Memory B cell (primary cell): ENCODE data around the gene LATS2.

Experiments
- ATAC-seq: fragments of 150-1000 bp; cut with Tn5 transposase; 2 replicates; pipeline ENCODE4 v1.10.0; 2021; ENCODE audit warnings: low read depth, mild to moderate bottlenecking, moderate library complexity
- DNase-seq, 2 donors: peaks; one replicate each; pipeline ENCODE4 v3.0.0; 2022; ENCODE audit warnings: low spot score in 2 of 2
- H3K27ac Mint-ChIP-seq: one replicate; pipeline ENCODE4 v1.8.0; 2022; ENCODE audit warnings: mild to moderate bottlenecking, moderate library complexity, mixed read lengths
- H3K27me3 Mint-ChIP-seq: one replicate; pipeline ENCODE4 v1.8.0; 2022; ENCODE audit warnings: mixed read lengths
- H3K36me3 Mint-ChIP-seq: one replicate; pipeline ENCODE4 v1.8.0; 2022; ENCODE audit warnings: mild to moderate bottlenecking, mixed read lengths
- H3K4me1 Mint-ChIP-seq: one replicate; pipeline ENCODE4 v1.8.0; 2022; ENCODE audit warnings: mixed read lengths
- H3K4me3 Mint-ChIP-seq: one replicate; pipeline ENCODE4 v1.8.0; 2022; ENCODE audit warnings: mild to moderate bottlenecking, moderate library complexity, mixed read lengths
- H3K9me3 Mint-ChIP-seq: one replicate; pipeline ENCODE4 v1.8.0; 2022; ENCODE audit warnings: mixed read lengths

Gene LATS2

DNA sequence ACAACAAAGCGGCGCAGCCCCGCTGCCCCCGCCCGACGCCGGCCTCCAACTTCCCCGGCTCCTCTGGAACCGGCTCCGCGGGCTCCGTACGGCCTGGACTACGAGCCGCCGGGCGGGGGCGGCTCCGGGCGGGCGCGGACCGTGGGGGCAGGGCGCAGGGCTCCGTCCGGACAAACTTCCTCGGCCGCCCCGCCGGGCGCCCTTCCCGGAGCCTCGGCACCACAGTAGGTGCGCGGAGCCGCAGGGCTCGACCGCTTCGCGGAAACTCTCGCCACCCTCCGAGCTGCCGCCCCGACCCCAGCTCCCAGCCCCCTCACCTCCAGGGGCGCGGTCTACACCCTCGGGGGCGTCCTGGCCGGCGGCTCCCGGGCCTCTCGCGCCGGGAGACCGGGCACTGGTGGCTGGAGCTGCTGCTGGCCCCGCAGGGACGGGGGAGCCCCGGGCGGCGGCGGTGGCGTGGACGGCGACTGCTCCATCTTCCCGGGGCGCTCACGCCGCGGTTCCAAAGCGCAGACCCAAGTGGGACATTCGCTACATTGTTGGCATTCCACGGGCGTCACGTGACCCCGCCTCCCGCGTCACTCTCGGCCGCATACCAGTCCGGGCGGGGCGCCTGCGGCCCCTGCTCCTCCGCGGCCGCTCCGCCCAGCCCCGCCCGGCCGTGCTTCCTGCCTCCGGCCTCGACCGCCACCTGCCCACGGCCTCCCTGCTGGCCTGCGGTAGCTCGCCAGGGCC lies at the start of gene LATS2:
Gene LATS2, minus strand, starts transcription at position 558 of the 735 bp plus-strand sequence. CDS start 15,560 bp downstream, outside the sequence.
- Mint-ChIP-seq H3K4me3 (peak within 1 kb of the TSS; percentile 86), H3K9me3 (no peaks in the 10 kb centered on the region), H3K27ac (no peak within 1 kb of the TSS), H3K4me1 (peaks cover 4% of the 10 kb centered on the region), H3K36me3 (no peaks in the 10 kb centered on the region), H3K27me3 (peaks cover 10% of the 10 kb centered on the region)
- peak; percentile 86 for ATAC-seq
- peak; percentile 29 to 51 for DNase-seq

DNA sequence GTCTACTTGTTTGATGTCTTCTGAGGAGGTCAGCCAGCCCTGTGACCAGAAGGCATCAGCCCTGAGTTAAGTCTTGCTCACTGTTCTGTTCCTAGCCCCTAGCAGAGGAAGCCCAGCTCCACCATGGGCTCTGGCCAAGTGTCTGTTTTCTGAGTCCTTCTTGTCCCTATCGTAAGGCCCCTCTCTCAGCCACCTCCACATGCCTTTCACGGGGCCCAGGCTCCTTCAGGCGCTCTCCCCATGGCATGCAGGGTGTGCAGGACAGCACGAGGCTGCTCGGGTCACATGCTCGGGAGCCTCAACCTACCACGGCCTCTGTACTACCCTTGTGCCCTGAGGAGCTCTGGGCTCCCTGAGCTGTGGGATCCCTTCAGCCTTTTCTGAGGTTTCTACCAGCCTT lies 47.8 kb upstream of the LATS2 start:
- peaks cover 2% of the 10 kb centered on the region for H3K4me1 Mint-ChIP-seq
- peaks cover 1% of the 10 kb centered on the region for H3K27me3 Mint-ChIP-seq
- ATAC-seq (no peak), DNase-seq (no peak)
- H3K4me3 Mint-ChIP-seq, result no peak overlapping the region
- H3K36me3 Mint-ChIP-seq, result no peaks in the 10 kb centered on the region
- no peak overlapping the region for H3K27ac Mint-ChIP-seq
- no peaks in the 10 kb centered on the region for H3K9me3 Mint-ChIP-seq

DNA sequence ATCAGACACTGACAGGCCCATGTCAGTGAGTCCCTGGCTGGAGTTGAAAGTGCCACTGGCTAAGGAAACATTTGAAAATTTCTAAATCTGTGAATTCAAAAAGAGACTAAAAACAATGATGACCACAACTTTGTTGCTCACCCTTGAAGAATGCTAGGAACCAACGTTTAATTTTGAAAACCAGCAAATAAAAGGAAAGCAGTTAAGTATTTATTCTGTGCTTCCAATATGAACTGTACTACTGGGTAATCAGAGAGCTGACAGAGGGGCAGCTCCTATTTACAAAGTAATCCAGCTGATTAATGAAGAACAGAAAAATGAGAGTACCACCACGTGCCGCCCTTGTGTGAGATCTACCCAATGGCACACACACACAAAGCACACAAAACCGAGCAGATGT lies 44.7 kb upstream of the LATS2 start:
- ATAC-seq (no peak), DNase-seq (no peak)
- Mint-ChIP-seq H3K36me3 (no peaks in the 10 kb centered on the region), H3K27me3 (peaks cover 8% of the 10 kb centered on the region), H3K4me1 (peaks cover 2% of the 10 kb centered on the region), H3K9me3 (no peaks in the 10 kb centered on the region), H3K4me3 (no peak overlapping the region), H3K27ac (peak overlapping the region; percentile 46)

- Mint-ChIP-seq H3K4me3 (no peak overlapping the region), H3K36me3 (no peaks in the 10 kb centered on the region), H3K4me1 (no peaks in the 10 kb centered on the region), H3K27ac (no peak overlapping the region), H3K27me3 (peaks cover 6% of the 10 kb centered on the region), H3K9me3 (no peaks in the 10 kb centered on the region)
- DNase-seq, result no peak
- no peak for ATAC-seq
Observed at GRCh38 chr13:21104199-21105019, 43.0 kb upstream of the LATS2 start.

DNA sequence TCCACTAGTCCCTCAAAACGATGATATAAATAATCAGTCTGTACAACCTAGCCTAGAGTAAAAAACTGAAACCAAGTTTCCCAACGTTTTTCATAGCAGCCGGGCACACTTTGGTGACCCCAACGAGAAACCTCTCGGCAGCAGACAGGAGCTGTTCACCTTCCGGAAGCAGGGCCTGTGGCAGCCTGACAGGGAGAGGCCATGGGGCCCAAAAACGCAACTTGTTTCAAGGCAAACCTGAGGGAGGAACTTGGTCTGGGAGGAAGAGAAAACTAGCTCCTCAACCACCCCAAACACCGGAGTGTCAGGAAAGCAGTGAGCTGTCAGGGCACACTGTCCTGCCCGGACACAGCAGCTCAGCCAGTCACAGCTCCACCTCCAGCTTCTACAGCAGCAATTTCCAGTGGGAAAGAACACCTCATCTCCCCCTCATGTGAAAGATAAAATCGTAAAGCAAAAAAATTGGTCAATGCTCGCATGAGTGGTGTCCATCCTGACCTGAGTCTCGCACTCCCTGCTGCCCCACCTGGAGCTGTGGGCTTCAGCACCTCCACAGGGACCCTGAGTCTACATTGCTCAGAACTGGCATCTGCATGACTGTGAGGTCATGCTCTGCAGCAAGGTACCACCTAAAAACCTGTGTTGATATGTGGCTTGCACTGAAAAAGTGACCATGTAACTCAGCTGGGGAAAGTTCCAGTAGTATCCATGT lies 40.6 kb upstream of the LATS2 start:
- peaks cover 6% of the 10 kb centered on the region for H3K27me3 Mint-ChIP-seq
- H3K4me3 Mint-ChIP-seq, result no peak overlapping the region
- no peaks in the 10 kb centered on the region for H3K9me3 Mint-ChIP-seq
- ATAC-seq, result no peak
- no peak for DNase-seq
- H3K36me3 Mint-ChIP-seq, result no peaks in the 10 kb centered on the region
- H3K27ac Mint-ChIP-seq, result no peak overlapping the region
- no peaks in the 10 kb centered on the region for H3K4me1 Mint-ChIP-seq

GRCh38 chr13:21100994-21101757 lies 39.8 kb upstream of the LATS2 start:
- DNase-seq, result no peak
- H3K9me3 Mint-ChIP-seq, result no peaks in the 10 kb centered on the region

GRCh38 chr13:21100211-21100610 lies 38.8 kb upstream of the LATS2 start:
- Mint-ChIP-seq H3K4me3 (no peak overlapping the region), H3K27ac (no peak overlapping the region), H3K4me1 (no peaks in the 10 kb centered on the region), H3K27me3 (peaks cover 6% of the 10 kb centered on the region), H3K36me3 (no peaks in the 10 kb centered on the region), H3K9me3 (no peaks in the 10 kb centered on the region)
- no peak for ATAC-seq
- no peak for DNase-seq

More at GRCh38 chr13:21100994-21101757, 39.8 kb upstream of the LATS2 start:
- H3K27me3 Mint-ChIP-seq, result peaks cover 6% of the 10 kb centered on the region
- no peaks in the 10 kb centered on the region for H3K4me1 Mint-ChIP-seq
- no peaks in the 10 kb centered on the region for H3K36me3 Mint-ChIP-seq
- no peak for ATAC-seq
- no peak overlapping the region for H3K27ac Mint-ChIP-seq
- H3K4me3 Mint-ChIP-seq, result no peak overlapping the region

- Mint-ChIP-seq H3K4me3 (no peak overlapping the region), H3K27ac (no peak overlapping the region), H3K9me3 (no peaks in the 10 kb centered on the region), H3K4me1 (no peaks in the 10 kb centered on the region), H3K27me3 (no peaks in the 10 kb centered on the region), H3K36me3 (no peaks in the 10 kb centered on the region)
- no peak for ATAC-seq
- DNase-seq, result no peak
Observed at GRCh38 chr13:21095311-21095710, 33.9 kb upstream of the LATS2 start.

DNA sequence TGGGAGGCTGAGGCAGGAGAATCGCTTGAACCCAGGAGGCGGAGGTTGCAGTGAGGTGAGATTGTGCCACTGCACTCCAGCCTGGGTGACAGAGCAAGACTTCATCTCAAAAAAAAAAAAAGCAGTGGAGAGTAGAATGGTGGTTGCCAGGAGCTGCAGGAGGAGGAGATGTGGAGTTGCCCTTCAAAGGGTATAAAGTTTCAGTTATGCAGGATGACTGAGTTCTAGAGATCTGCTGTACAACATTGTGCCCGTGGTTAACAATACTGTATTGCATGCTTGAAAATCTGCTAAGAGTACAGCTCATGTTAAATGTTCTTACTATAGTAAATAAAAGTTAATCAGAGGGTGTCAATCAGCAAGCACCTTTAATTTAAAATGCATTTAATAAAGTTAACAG lies 28.4 kb upstream of the LATS2 start:
- DNase-seq (no peak), ATAC-seq (no peak)
- Mint-ChIP-seq H3K4me3 (no peak overlapping the region), H3K27ac (no peak overlapping the region), H3K9me3 (no peaks in the 10 kb centered on the region), H3K36me3 (no peaks in the 10 kb centered on the region), H3K27me3 (peaks cover 7% of the 10 kb centered on the region), H3K4me1 (no peaks in the 10 kb centered on the region)

DNA sequence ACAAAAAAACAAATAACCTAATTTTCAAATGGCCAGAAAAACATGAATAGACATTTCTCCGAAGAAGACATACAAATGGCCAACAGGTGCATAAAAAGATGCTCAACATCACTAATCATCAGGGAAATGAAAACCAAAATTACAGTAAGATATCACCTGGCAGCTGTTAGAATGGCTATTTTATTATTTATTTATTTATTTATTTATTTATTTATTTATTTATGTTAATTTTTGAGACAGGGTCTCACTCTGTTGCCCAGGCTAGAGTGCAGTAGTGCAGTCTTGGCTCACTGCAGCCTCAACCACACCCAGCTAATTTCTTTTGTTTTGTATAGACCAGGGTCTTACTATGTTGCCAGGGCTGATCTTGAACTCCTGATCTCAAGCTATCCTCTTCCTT lies 27.1 kb upstream of the LATS2 start:
- H3K4me3 Mint-ChIP-seq, result no peak overlapping the region
- peaks cover 7% of the 10 kb centered on the region for H3K27me3 Mint-ChIP-seq
- no peak for ATAC-seq
- H3K4me1 Mint-ChIP-seq, result no peaks in the 10 kb centered on the region
- H3K27ac Mint-ChIP-seq, result no peak overlapping the region
- no peaks in the 10 kb centered on the region for H3K36me3 Mint-ChIP-seq
- no peaks in the 10 kb centered on the region for H3K9me3 Mint-ChIP-seq
- no peak for DNase-seq

DNA sequence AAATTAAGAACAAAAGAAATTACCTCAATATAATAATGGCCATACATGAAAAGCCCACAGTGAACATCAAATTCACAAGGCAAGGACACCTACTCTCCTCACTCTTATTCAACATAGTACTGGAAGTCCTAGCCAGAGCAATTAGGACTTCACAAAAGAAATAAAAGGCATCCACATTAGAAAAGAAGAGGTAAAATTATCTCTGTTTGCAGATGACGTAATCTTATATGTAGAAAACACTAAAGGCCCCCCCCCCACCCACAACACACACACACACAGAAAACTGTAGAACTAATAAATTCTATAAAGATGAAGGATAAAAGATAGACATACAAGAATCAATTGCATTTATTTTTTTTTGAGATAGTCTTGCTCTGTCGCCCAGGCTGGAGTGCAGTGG lies 25.5 kb upstream of the LATS2 start:
- peaks cover 8% of the 10 kb centered on the region for H3K27me3 Mint-ChIP-seq
- no peaks in the 10 kb centered on the region for H3K4me1 Mint-ChIP-seq
- H3K4me3 Mint-ChIP-seq, result no peak overlapping the region
- no peak overlapping the region for H3K27ac Mint-ChIP-seq
- DNase-seq, result no peak
- H3K36me3 Mint-ChIP-seq, result no peaks in the 10 kb centered on the region
- no peak for ATAC-seq
- no peaks in the 10 kb centered on the region for H3K9me3 Mint-ChIP-seq

- Mint-ChIP-seq H3K36me3 (no peaks in the 10 kb centered on the region), H3K9me3 (no peaks in the 10 kb centered on the region), H3K4me3 (no peak overlapping the region), H3K4me1 (no peaks in the 10 kb centered on the region), H3K27me3 (peaks cover 17% of the 10 kb centered on the region), H3K27ac (no peak overlapping the region)
- DNase-seq, result no peak
- ATAC-seq, result no peak
Observed at GRCh38 chr13:21081926-21082325, 20.5 kb upstream of the LATS2 start.

DNA sequence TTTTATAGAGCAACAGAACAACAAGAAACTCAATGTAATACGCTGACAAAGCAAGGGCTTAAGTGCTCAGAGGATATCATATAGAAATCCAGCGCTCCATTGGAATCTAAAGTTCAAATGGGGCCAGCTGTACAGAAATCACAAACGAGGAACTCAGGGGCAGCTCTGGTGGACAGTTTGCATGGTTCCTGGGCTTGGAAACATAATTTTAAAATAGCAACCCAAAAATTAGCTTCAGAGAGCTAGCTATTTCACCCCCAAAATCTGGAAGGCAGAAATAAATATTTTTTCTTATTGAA lies 19.2 kb upstream of the LATS2 start:
- peaks cover 17% of the 10 kb centered on the region for H3K27me3 Mint-ChIP-seq
- H3K4me3 Mint-ChIP-seq, result no peak overlapping the region
- no peak for DNase-seq
- H3K27ac Mint-ChIP-seq, result no peak overlapping the region
- H3K4me1 Mint-ChIP-seq, result no peaks in the 10 kb centered on the region
- no peaks in the 10 kb centered on the region for H3K36me3 Mint-ChIP-seq
- no peak for ATAC-seq
- H3K9me3 Mint-ChIP-seq, result no peaks in the 10 kb centered on the region
